ENCODE data around the gene RUNX2. TPM values are rescaled to one million over a fixed set of nuclear protein-coding genes. Genes with fewer than 3 reads are reported as not detected.
A peak's percentile ranks its signal among the peaks of the same experiment; 100 is the strongest.

Gene RUNX2
- total and polyA plus RNA-seq, 10 of the 15 experiments (the other 5 are each of a cell fraction or from before 2014, with no cell fraction given), result 0.01 to 0.77 (median 0.15) TPM; not detected in 3

DNA sequence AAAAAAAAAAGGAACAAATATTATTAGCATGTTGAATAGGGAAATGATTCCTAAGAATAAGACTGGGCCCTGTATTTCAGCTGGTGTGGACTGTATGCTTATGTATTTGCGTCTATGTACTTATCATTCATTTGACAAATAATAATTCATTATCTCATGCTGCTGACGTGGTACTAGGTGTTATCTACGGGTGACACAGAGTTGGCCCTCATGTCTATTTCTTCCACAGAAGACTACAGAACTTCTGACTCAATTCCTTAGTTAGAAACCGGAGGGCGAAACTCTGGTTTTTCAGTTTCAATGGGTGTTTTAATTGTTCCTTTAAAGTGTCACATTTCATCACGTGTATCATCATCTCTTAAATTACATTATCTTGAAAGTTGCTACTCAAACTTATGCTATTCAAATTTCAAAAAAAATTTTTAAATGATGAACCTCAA lies 381.7 kb downstream of the RUNX2 start:
- no peak for FAIRE-seq
- BruUV-seq (replicated peaks), result no TSS peak
- Histone ChIP-seq H3K79me2 (ENCODE audit: control insufficient read depth, insufficient read depth, low read length) (no peaks in the 10 kb centered on the region), H3K4me3 (no peak overlapping the region), H3K9ac (ENCODE audit: control insufficient read depth, insufficient read depth, low read length) (no peak overlapping the region), H3K4me2 (ENCODE audit: control insufficient read depth, insufficient read depth) (peak overlapping the region; percentile 67; the same call in 1 of the 2 replicates), H3K27me3 (replicated peaks in 1 of 2; ENCODE audit: control insufficient read depth in 2 of 2, insufficient read depth in 2 of 2, low read length in 1 of 2) (no peaks in the 10 kb centered on the region), H3K9me3 (replicated peaks; ENCODE audit: control insufficient read depth, insufficient read depth, low read length) (no peaks in the 10 kb centered on the region; the same call in 1 of the 3 replicates), H3K36me3 (ENCODE audit: control insufficient read depth in 2 of 2, insufficient read depth in 2 of 2, low read length in 1 of 2) (no peaks in the 10 kb centered on the region), H3K27ac (ENCODE audit: control insufficient read depth, insufficient read depth) (peak overlapping the region; percentile 71; the same call in 1 of the 2 replicates), H4K20me1 (ENCODE audit: control insufficient read depth, insufficient read depth) (no peaks in the 10 kb centered on the region), H2AFZ (ENCODE audit: control insufficient read depth, low read depth, low read length) (no peak overlapping the region), H3K4me1 (ENCODE audit: control insufficient read depth, insufficient read depth, low read length) (peaks cover 24% of the 10 kb centered on the region)
- DNase-seq (ENCODE audit: low read depth, low spot score), result peak; percentile 64
- intact Hi-C loops (cut with micrococcal nuclease; ENCODE audit: unreplicated experiment) (loop anchor here (1.0 to 10.0 kb wide), 8 partner anchors 28 to 1115 kb away; partner anchors contain the start of gene SUPT3H), in situ Hi-C loops (cut with MboI) (no loop called here)
- SMC1A ChIA-PET (ENCODE audit: uncharacterized antibody, unreplicated experiment), result no interaction called here
- CTCF ChIA-PET, result interaction anchor here (0.7 kb wide), 1 partner anchor 491 kb away, joined by 3 read pairs; no protein-coding TSS in a partner anchor
- POLR2A ChIA-PET, result no interaction called here
- ATAC-seq, result peak; percentile 84
- 0% methylated on average over 6 of the region's 6 CpGs for WGBS (ENCODE audit: insufficient coverage, insufficient replicate concordance, low lambda C conversion rate, missing lambda C conversion rate)
- RAD21 ChIA-PET (ENCODE audit: unreplicated experiment), result interaction anchor here (2.5 kb wide), 1 partner anchor 28 kb away, joined by 8 read pairs; no protein-coding TSS in a partner anchor
- no peak for TF ChIP-seq SRF (IDR thresholded peaks at IDR 0.05; ENCODE audit: low read depth in 2 of 2, low read length in 2 of 2)
- TF ChIP-seq, protein P1, sequence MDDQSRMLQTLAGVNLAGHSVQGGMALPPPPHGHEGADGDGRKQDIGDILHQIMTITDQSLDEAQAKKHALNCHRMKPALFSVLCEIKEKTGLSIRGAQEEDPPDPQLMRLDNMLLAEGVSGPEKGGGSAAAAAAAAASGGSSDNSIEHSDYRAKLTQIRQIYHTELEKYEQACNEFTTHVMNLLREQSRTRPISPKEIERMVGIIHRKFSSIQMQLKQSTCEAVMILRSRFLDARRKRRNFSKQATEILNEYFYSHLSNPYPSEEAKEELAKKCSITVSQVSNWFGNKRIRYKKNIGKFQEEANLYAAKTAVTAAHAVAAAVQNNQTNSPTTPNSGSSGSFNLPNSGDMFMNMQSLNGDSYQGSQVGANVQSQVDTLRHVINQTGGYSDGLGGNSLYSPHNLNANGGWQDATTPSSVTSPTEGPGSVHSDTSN (IDR thresholded peaks at IDR 0.05; ENCODE audit: insufficient replicate concordance, low read depth, low read length), result no peak
- peak; percentile 91 for TF ChIP-seq JUNB (IDR thresholded peaks at IDR 0.05)
- TF ChIP-seq TARDBP (IDR thresholded peaks at IDR 0.05; ENCODE audit: borderline replicate concordance), result no peak
- peak; percentile 81 for TF ChIP-seq NFIC (IDR thresholded peaks at IDR 0.05; ENCODE audit: low read depth, low read length)
- TF ChIP-seq, protein P2, sequence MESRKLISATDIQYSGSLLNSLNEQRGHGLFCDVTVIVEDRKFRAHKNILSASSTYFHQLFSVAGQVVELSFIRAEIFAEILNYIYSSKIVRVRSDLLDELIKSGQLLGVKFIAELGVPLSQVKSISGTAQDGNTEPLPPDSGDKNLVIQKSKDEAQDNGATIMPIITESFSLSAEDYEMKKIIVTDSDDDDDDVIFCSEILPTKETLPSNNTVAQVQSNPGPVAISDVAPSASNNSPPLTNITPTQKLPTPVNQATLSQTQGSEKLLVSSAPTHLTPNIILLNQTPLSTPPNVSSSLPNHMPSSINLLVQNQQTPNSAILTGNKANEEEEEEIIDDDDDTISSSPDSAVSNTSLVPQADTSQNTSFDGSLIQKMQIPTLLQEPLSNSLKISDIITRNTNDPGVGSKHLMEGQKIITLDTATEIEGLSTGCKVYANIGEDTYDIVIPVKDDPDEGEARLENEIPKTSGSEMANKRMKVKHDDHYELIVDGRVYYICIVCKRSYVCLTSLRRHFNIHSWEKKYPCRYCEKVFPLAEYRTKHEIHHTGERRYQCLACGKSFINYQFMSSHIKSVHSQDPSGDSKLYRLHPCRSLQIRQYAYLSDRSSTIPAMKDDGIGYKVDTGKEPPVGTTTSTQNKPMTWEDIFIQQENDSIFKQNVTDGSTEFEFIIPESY (IDR thresholded peaks at IDR 0.05), result no peak
- TF ChIP-seq POLR2AphosphoS2 (IDR thresholded peaks at IDR 0.05; ENCODE audit: low read depth, low read length), result no peak
- TF ChIP-seq HDAC2 (IDR thresholded peaks at IDR 0.05), result no peak
- TF ChIP-seq TCF7 (IDR thresholded peaks at IDR 0.05; ENCODE audit: borderline replicate concordance), result peak; percentile 64; the same call in 1 of the 2 replicates
- peak; percentile 75 for TF ChIP-seq BMI1 (IDR thresholded peaks at IDR 0.05; ENCODE audit: borderline replicate concordance)
- TF ChIP-seq ATF7 (IDR thresholded peaks at IDR 0.05; ENCODE audit: low read depth), result peak; percentile 94
- TF ChIP-seq WRNIP1 (IDR thresholded peaks at IDR 0.05; ENCODE audit: borderline replicate concordance, low read depth, low read length), result no peak
- no peak for TF ChIP-seq PAX8 (IDR thresholded peaks at IDR 0.05)
- TF ChIP-seq KDM1A (IDR thresholded peaks at IDR 0.05; ENCODE audit: borderline replicate concordance), result no peak
- peak; percentile 97 for TF ChIP-seq MTA2 (IDR thresholded peaks at IDR 0.05; ENCODE audit: low read depth)
- TF ChIP-seq, protein P3, sequence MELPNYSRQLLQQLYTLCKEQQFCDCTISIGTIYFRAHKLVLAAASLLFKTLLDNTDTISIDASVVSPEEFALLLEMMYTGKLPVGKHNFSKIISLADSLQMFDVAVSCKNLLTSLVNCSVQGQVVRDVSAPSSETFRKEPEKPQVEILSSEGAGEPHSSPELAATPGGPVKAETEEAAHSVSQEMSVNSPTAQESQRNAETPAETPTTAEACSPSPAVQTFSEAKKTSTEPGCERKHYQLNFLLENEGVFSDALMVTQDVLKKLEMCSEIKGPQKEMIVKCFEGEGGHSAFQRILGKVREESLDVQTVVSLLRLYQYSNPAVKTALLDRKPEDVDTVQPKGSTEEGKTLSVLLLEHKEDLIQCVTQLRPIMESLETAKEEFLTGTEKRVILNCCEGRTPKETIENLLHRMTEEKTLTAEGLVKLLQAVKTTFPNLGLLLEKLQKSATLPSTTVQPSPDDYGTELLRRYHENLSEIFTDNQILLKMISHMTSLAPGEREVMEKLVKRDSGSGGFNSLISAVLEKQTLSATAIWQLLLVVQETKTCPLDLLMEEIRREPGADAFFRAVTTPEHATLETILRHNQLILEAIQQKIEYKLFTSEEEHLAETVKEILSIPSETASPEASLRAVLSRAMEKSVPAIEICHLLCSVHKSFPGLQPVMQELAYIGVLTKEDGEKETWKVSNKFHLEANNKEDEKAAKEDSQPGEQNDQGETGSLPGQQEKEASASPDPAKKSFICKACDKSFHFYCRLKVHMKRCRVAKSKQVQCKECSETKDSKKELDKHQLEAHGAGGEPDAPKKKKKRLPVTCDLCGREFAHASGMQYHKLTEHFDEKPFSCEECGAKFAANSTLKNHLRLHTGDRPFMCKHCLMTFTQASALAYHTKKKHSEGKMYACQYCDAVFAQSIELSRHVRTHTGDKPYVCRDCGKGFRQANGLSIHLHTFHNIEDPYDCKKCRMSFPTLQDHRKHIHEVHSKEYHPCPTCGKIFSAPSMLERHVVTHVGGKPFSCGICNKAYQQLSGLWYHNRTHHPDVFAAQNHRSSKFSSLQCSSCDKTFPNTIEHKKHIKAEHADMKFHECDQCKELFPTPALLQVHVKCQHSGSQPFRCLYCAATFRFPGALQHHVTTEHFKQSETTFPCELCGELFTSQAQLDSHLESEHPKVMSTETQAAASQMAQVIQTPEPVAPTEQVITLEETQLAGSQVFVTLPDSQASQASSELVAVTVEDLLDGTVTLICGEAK (IDR thresholded peaks at IDR 0.05; ENCODE audit: borderline replicate concordance), result no peak
- peak; percentile 68; the same call in 1 of the 2 replicates for TF ChIP-seq BACH1 (IDR thresholded peaks at IDR 0.05; ENCODE audit: borderline replicate concordance)
- TF ChIP-seq EZH2 (IDR thresholded peaks at IDR 0.05; ENCODE audit: borderline replicate concordance, control insufficient read depth, low read depth, low read length), result no peak
